ENCODE results near the gene FAM204A. TPM values are rescaled to one million over a fixed set of nuclear protein-coding genes. Genes with fewer than 3 reads are reported as not detected.
A peak's percentile ranks its signal among the peaks of the same experiment; 100 is the strongest.

FAM204A gene
- total and polyA plus RNA-seq, 2 of the 13 experiments (the other 11 are each of a cell fraction or from before 2014, with no cell fraction given) = 9.2 to 61.0 TPM

GRCh38 chr10:118341791-118342637, at the start of gene FAM204A (continued):
- peak; percentile 87; the same call in 1 of the 2 replicates for TF ChIP-seq ARID4A (CRISPR knock-in tag; IDR thresholded peaks at IDR 0.05; ENCODE audit: borderline replicate concordance)
- peak; percentile 93 for TF ChIP-seq PHF20 (CRISPR knock-in tag; IDR thresholded peaks at IDR 0.05)
- TF ChIP-seq ZGPAT (CRISPR knock-in tag; IDR thresholded peaks at IDR 0.05) = peak; percentile 49; the same call in 1 of the 2 replicates
- TF ChIP-seq, protein P1, sequence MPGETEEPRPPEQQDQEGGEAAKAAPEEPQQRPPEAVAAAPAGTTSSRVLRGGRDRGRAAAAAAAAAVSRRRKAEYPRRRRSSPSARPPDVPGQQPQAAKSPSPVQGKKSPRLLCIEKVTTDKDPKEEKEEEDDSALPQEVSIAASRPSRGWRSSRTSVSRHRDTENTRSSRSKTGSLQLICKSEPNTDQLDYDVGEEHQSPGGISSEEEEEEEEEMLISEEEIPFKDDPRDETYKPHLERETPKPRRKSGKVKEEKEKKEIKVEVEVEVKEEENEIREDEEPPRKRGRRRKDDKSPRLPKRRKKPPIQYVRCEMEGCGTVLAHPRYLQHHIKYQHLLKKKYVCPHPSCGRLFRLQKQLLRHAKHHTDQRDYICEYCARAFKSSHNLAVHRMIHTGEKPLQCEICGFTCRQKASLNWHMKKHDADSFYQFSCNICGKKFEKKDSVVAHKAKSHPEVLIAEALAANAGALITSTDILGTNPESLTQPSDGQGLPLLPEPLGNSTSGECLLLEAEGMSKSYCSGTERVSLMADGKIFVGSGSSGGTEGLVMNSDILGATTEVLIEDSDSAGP (CRISPR knock-in tag; IDR thresholded peaks at IDR 0.05; ENCODE audit: borderline replicate concordance) = peak; percentile 81; the same call in 1 of the 2 replicates
- no peak for TF ChIP-seq ZNF260 (CRISPR knock-in tag; IDR thresholded peaks at IDR 0.05; ENCODE audit: borderline replicate concordance, low read depth)
- TF ChIP-seq HNRNPH1 (optimal IDR thresholded peaks at IDR 0.05; ENCODE audit: low read depth, low read length) = no peak
- TF ChIP-seq FOXC1 (CRISPR knock-in tag; IDR thresholded peaks at IDR 0.05; ENCODE audit: borderline replicate concordance) = no peak; the same call in 1 of the 2 replicates
- TF ChIP-seq ZNF747 (CRISPR knock-in tag; IDR thresholded peaks at IDR 0.05; ENCODE audit: borderline replicate concordance) = no peak
- peak; percentile 71 for TF ChIP-seq AGO2 (optimal IDR thresholded peaks at IDR 0.05; ENCODE audit: low read depth, low read length)
- TF ChIP-seq CENPX (CRISPR knock-in tag; IDR thresholded peaks at IDR 0.05) = no peak
- no peak for TF ChIP-seq TSC22D2 (CRISPR knock-in tag; IDR thresholded peaks at IDR 0.05; ENCODE audit: borderline replicate concordance)
- no peak for TF ChIP-seq ZNF772 (CRISPR knock-in tag; IDR thresholded peaks at IDR 0.05)
- TF ChIP-seq, protein P2, sequence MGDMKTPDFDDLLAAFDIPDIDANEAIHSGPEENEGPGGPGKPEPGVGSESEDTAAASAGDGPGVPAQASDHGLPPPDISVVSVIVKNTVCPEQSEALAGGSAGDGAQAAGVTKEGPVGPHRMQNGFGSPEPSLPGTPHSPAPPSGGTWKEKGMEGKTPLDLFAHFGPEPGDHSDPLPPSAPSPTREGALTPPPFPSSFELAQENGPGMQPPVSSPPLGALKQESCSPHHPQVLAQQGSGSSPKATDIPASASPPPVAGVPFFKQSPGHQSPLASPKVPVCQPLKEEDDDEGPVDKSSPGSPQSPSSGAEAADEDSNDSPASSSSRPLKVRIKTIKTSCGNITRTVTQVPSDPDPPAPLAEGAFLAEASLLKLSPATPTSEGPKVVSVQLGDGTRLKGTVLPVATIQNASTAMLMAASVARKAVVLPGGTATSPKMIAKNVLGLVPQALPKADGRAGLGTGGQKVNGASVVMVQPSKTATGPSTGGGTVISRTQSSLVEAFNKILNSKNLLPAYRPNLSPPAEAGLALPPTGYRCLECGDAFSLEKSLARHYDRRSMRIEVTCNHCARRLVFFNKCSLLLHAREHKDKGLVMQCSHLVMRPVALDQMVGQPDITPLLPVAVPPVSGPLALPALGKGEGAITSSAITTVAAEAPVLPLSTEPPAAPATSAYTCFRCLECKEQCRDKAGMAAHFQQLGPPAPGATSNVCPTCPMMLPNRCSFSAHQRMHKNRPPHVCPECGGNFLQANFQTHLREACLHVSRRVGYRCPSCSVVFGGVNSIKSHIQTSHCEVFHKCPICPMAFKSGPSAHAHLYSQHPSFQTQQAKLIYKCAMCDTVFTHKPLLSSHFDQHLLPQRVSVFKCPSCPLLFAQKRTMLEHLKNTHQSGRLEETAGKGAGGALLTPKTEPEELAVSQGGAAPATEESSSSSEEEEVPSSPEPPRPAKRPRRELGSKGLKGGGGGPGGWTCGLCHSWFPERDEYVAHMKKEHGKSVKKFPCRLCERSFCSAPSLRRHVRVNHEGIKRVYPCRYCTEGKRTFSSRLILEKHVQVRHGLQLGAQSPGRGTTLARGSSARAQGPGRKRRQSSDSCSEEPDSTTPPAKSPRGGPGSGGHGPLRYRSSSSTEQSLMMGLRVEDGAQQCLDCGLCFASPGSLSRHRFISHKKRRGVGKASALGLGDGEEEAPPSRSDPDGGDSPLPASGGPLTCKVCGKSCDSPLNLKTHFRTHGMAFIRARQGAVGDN (CRISPR knock-in tag; IDR thresholded peaks at IDR 0.05) = peak; percentile 69
- peak; percentile 90 for TF ChIP-seq SAP130 (CRISPR knock-in tag; IDR thresholded peaks at IDR 0.05; ENCODE audit: low read depth)
- TF ChIP-seq ZNF3 (CRISPR knock-in tag; IDR thresholded peaks at IDR 0.05) = no peak
- TF ChIP-seq ZNF703 (CRISPR knock-in tag; IDR thresholded peaks at IDR 0.05; ENCODE audit: borderline replicate concordance) = peak; percentile 40; the same call in 1 of the 2 replicates
- TF ChIP-seq DR1 (CRISPR knock-in tag; IDR thresholded peaks at IDR 0.05) = no peak
